WI38 (cell line): ENCODE results near the gene SLC25A38.

Experiments
- H3K4me3 ChIP-seq: 2 replicates; pipeline ENCODE4 v1.5.1; 2011; ENCODE audit warnings: low read depth, mild to moderate bottlenecking, control low read depth, low read length
- CTCF ChIP-seq: IDR thresholded peaks from 2 replicates; pipeline ENCODE4 v1.5.1; 2012; ENCODE audit warnings: low read depth, mild to moderate bottlenecking, control low read depth, low read length

Gene SLC25A38

DNA sequence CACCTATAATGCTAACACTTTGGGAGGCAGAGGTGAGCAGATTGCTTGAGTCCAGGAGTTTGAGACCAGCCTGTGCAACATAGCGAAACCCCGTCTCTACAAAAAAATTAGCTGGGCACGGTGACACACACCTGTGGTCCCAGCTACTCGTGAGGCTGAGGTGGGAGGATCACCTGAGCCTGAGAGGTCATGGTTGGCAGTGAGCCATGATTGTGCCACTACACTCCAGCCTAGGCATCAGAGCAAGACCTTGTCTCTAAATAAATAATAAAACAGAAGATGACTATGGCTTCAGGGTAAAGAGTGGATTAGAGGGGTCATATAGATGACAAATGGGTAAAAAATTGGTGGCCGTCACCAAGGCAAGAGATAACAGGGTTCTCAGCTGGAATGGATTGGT, 3.1 kb downstream of the SLC25A38 start:
- no peak overlapping the region for H3K4me3 ChIP-seq
- no peak for TF ChIP-seq CTCF

- no peak for TF ChIP-seq CTCF
- no peak overlapping the region for H3K4me3 ChIP-seq
Observed at GRCh38 chr3:39387411-39387975, 4.3 kb downstream of the SLC25A38 start.

- TF ChIP-seq CTCF: no peak
- no peak overlapping the region for H3K4me3 ChIP-seq
Observed at GRCh38 chr3:39388153-39388552, 5.0 kb downstream of the SLC25A38 start.

GRCh38 chr3:39388741-39389248, 5.6 kb downstream of the SLC25A38 start:
- H3K4me3 ChIP-seq: no peak overlapping the region
- no peak for TF ChIP-seq CTCF

- no peak for TF ChIP-seq CTCF
- H3K4me3 ChIP-seq: no peak overlapping the region
Observed at GRCh38 chr3:39390181-39390580, 7.0 kb downstream of the SLC25A38 start.

DNA sequence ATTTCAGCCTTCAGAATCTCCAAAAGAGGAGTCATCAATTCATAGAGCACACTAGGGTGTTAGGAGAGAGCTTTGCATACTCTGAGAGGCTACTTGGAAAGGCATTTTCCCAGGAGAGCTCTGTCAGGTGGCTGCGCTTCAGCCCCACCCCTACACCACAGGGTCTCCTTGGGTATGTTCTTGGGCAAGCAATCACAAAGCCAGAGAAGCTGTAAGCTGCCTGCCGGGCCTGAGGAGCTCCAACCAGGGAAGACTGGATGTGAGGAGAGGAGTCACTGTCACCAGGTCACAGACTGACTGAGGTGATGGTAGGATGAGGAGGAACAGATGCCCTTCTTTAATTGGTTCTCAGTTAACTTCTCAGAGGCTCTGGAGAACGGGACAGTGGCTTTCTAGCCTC, 13.5 kb downstream of the SLC25A38 start:
- no peak for TF ChIP-seq CTCF
- H3K4me3 ChIP-seq: no peak overlapping the region

DNA sequence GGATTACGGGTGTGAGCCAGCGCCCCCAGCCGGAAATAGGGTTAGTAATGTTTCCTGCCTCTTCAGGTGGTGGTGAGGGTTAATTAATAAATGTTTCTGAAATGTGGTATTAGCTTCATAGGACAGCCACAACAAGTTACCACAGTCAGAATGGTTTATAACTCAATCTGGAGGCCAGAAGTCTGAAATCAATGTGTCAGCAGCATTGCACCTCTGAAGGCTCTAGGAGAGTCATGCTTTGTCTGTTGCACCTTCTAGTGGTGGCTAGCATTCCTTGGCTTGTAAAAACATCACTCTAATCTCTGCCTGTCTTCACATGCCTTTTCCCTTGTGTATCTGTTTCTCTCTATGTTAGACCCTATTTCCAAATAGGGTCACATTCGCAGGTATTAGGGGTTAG, 15.5 kb downstream of the SLC25A38 start:
- no peak for TF ChIP-seq CTCF
- no peak overlapping the region for H3K4me3 ChIP-seq
